GM18861 (cell line): ENCODE data around the gene ELMOD3.

Experiments
- ATAC-seq: cut with Tn5 transposase; IDR thresholded peaks from one replicate; pipeline ENCODE4 v1.9.1; 2021; ENCODE audit not compliant: unreplicated experiment

Gene ELMOD3

GRCh38 chr2:85422072-85422457, 67.5 kb downstream of the ELMOD3 start:
- ATAC-seq, result no peak

DNA sequence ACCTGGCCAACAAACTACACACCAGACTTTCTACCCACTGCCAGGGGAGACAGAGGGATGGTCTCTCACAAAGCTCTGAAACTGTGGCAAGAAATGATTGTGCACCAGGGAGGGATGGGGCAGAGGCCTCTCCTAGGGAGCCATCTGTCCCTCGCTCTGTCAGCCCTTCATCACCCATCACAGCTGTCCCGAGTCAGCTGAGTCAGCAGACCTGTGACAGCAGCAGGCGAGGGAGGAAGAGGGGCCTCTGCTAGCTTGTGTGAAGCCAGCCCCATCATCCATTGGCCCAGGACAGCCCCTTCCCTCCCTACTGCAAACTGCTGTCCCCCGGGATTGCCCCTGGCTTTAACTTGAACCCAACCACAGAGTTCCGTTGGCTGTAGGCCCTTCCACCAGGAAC, 69.0 kb downstream of the ELMOD3 start:
- no peak for ATAC-seq

DNA sequence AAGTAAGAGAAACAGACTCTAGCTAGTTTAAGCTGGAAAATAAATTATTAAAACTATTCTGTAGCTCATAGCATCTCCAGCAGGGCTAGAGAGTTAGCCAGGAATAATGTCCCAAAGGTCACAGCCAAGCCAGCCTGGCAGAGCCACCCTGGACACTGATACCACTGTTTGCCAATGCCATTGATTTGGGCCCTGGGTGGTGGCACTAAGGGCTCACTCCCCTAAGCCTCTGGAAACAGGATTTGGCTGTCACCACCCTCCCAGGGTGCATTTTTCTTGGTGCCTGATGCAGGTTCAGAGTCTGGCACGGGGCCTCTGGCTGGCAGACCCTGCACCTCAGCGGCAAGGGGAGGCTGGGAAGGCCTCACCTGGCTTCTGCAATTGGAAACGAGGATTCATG, 71.0 kb downstream of the ELMOD3 start:
- no peak for ATAC-seq

GRCh38 chr2:85427300-85427835, 72.8 kb downstream of the ELMOD3 start:
- ATAC-seq, result no peak

- no peak for ATAC-seq
Observed at GRCh38 chr2:85428343-85428881, 73.8 kb downstream of the ELMOD3 start.

- no peak for ATAC-seq
Observed at GRCh38 chr2:85429213-85429923, 74.8 kb downstream of the ELMOD3 start.

- no peak for ATAC-seq
Observed at GRCh38 chr2:85429924-85430289, 75.3 kb downstream of the ELMOD3 start.

DNA sequence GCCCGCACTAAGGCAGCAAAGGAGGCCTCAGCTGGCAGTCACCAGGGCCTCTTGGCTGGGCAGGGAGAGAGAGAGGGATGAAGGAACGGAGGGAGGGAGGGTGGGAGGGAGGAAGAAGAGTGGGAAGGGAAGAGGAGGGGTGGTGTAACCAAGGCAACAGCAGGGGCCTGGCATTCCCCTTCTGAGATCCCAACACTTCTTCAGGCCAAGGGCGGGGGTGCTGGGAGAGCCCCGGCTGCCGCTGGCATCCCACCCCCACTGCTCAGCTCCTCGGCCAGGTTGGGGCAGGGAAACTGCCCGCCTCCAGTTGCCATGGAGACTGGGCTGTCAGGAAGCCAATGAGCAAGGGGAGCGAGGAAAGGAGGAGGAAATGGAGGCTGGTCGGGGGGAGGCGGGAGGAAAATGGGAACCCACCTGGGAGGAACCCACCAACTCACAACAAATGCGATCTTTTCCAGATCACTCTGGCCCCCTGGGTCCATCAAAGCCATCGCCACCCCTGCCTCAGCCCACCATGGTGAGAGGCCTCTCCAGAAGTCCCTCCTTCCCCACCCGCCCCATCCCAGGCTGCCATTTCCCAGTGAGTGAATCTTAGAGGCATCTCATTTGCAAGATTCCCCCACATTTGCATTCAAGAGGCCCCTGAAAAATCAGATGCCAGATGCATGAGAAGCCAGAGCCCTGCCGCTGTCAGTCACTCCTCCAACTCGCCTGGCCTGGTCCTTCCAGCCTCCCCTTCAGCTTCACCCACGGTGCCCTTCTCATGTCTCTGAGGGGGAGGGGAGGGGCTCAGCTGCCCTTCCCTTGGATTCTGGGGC, 76.4 kb downstream of the ELMOD3 start:
- no peak for ATAC-seq

DNA sequence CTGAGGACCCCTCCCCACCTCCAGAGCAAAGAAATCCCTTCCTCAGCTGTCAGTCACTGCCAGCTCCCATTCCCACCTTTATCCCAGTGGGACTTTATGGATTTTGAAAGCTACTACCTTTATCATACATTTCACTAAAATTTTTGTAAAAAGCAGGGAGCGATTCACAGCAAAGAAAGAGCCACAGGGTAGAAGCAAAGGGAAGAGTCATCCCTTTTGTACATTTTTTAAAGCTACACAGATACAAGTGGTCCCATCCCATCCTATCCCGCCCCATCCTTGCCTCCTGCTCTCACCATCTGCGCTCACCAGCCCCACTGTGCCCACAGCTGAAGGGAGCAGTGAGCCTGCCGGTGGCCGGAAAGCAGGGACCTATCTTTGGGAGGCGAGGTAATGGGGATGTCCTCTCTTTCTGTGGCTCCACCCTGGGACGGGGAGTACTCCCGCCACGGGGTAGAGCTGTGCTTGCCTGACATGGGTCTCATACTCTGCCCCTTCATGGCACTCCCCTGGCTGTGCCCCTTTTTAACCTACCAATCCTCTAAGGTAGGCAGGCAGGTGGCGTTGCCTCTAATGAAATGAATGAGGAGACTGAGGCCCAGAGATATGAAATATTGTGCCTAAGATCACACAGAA, 77.1 kb downstream of the ELMOD3 start:
- ATAC-seq, result no peak

DNA sequence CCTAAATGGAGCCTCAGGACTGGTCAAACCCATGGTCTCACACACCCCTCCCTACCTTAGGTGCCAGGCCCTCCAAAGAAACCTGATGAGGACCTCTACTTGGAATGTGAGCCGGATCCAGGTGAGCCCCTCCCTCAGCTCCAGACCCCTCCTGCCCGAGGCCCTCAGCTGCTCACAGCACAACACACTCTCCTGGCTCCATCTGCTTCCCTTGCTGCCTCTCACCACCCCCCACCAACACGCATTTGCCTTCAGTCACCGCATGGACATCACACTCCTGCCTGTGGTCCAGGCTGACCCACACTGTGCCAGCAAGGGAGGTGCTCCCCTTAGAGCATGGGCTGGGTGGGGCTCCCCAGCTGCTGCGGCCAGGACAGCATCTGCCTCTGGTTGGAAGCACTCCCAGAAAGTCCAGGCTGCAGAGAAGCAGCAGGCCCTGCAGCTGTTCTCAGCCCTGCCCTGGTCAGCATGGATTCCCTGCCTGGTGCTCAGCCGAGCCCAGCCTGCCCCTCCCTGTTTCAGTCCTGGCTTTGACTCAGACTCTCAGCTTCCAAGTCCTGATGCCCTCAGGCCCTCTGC, 79.0 kb downstream of the ELMOD3 start:
- no peak for ATAC-seq

- ATAC-seq, result no peak
Observed at GRCh38 chr2:85434696-85435095, 80.1 kb downstream of the ELMOD3 start.

DNA sequence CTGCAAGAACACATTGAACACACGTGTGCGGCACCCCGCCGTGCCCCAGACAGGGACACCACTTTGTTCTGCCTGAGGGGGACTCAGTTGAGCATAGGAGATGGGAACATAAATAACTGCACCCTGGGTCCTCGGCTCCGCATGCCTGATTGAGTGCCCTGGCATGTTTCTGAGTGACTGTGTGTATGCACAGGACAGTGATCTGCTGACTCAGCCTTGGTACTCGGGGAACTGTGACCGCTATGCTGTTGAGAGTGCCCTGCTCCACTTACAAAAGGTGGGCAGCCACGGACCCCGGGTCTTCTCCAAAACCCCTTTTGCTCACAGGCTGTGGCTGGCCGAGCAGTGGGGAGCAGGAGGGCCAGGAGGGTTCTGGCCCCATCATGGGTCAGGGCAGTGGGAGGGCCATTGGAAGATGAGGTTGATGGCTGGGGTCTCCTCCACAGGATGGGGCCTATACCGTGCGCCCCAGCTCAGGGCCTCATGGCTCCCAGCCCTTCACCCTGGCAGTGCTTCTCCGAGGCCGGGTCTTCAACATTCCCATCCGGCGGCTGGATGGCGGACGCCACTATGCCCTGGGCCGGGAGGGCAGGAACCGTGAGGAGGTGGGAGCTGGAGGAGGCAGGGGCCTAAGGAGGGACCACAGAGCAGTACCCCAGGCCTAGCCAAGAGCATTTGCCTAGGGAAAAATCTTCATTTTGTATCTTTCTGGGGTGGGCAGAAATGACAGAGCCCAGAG, 80.8 kb downstream of the ELMOD3 start:
- ATAC-seq, result no peak

DNA sequence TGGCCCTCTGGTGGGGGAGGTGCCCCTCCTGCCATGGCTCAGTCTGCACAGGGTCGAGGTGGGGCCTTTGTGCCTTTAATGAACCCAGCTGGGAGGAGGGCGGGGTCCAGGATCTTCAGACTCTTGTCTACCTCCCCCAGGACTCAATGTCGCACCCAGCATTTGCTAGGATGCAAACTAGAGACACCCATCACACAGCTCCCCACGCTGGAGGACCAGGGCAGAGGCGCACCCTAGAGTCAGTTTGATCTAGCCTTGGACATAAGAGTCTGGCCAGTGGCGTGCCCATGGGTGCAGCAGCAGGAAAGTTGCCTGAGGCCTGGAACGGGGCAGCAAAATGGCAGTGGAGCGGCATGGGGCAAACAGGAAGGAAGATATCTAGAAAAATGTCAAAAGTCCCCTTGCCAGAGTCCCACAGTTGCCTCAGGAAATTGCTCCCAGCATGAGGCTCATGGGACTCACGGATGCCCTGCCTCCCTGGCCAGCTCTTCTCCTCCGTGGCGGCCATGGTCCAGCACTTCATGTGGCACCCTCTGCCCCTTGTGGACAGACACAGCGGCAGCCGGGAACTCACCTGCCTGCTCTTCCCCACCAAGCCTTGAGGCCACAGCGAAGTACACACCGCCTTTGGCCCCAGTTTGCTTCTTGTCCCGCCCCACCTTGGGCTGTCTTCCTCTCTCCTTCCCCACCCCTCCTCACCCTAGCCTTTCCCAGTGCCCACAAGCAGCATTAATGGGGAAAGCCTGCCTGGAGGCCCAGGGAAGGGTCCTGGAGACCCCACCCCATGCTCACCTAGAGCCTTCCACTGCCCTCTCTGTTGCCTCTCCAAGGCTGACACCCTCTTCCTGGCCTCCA, 81.6 kb downstream of the ELMOD3 start:
- ATAC-seq, result no peak

DNA sequence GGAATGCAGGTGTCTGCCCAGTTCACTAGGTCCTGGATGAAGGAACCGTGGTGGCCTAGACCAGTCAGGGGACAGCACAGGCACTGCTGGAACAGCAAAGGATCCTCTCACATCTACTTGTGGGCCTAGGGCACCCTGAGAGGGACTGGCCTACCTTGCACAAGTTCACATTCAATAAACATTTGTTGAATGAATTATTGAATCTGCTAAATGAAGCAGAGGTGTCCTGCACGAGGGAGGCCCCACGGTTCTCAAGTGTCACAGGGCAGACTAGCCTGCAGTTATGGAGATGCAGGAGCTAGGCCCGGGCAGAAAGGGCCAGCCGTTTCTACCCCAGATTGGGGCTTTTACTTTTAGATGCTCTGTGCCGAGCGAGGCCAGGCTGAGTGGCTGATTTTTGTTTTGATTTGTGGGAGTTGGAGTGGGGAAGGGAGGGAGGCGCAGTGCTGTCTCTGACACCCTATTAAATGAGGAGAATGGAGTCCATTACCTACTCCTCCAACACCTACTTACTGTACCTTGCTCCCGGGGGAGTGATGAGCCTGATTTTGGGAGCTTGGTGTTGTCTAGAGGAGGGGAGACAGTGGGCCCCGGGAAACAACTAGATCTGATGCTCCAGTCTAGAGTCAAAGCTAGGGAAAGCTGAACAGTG, 82.4 kb downstream of the ELMOD3 start:
- no peak for ATAC-seq

- ATAC-seq, result peak; percentile 74
Observed at GRCh38 chr2:85437488-85438200, 83.1 kb downstream of the ELMOD3 start.

GRCh38 chr2:85438201-85439024, 83.8 kb downstream of the ELMOD3 start:
- no peak for ATAC-seq

DNA sequence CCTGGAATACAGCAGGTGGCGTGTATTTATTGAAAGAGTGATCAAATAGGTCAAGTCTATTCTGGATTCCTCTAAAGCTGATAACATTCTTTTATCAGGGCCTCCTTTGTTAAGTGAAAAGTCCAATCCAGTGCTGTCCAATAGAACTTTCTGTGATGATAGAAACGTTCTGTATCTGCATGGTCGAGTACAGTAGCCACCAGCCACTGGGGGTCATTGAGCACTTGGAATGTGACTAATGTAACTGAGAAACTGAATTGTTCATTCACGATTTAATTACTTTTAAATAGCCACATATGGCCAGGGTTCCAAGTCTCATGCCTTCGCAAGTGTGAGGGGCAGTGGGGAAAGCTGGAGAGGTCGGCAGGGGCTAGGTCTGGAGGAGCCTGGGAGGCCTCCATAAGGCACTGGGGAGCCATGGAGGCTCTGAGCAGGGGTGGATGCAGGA, 84.5 kb downstream of the ELMOD3 start:
- no peak for ATAC-seq
